Amniotic epithelial cell (primary cell): ENCODE results near the gene TRMT10C.
"Not testable (repeated sequence)": the region's sequence is repeated elsewhere in the genome, so short reads cannot be mapped to it uniquely, and the experiment has no call there.

Experiments used
- DNase-seq: peaks from one replicate; pipeline ENCODE4 v3.0.0-alpha.2; 2010; ENCODE audit warnings: low read depth

TRMT10C gene

DNA sequence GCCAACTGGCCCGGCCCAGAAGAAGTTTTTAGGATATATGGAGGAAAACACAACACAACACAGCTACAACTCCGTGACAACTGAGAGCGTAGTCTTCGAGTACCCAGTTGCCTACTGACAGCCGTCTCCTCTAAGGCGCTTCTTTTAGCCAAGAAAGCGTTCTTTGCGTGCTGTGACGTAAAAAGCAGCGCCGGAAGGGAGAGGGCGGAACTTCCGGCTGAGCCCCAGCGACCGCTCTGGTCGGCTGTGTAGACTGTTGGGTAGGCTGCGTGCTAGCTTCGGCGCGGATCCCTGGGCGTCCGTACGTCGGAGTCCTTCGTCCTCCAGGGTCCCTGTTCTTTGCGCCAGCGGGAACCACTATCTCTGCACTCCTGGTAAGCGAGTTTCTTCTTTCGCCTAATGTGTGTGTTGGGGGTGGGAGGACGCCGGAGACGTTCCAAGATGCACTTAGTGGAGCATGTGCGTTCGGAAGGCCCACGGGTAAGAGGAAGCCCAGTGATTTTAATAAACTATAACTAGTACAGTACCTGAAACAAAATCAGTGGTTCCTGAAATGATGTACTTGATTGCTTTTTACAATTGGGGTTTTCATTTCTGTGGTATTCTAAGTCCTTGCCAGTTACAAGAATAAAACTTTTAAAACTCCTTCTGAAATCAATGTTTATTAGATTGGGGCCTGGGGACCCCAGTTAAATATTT lies at the start of gene TRMT10C:
Gene TRMT10C, plus strand, starts transcription at position 239 of the 699 bp plus-strand sequence. CDS start 2,914 bp downstream, outside the sequence.
- peak; percentile 92 for DNase-seq

DNA sequence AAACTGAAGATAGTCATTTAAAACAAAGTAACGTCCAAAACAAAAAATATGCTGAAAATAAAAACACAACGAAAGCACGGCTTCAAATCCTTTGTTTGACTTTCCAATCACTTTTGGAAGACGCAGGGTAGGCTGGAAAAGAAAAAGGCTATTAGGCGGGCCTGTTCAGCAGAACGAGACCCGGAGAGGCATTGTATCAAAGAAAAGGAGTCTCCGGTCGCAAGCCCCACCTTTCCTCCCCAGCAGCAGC lies 49.3 kb upstream of the TRMT10C start:
- no peak for DNase-seq

DNA sequence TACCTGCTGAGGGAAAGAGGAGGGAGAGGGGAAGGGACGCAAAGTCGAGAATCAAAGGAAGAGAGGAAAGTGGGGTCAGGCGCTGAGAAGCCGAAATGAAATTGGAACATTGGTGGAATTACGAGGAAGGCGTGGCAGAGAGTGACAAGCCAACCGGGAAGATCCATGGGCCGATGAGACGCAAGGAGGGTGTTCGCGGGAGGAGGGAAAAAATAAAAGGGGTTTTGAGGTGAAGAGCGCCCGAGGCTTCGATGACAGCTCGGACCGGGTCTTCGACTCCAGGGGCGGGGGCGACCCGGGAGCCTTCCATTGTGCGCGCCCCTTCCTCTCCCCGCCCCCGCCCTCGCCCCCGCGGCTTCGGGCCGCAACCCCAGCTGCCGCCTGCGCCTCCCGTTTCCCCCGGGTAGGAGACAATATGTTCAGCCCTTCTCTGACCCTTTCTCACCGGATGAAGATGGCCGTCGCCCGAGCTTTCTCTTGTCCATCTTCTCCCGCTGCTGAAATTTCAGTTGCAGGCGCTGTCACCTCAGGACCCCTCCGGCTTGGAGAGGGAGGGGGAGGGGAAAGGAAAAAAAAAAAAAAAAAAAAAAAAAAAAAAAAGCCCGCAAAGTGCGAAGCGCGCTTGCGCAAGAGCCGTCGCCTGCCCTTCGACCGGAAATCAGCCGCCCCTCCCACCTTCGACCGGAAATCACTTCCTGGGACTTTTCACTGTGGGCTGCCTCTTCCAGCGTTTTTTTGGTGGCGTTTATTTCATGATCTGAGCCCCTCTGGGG lies 48.8 kb upstream of the TRMT10C start, which contains the start of gene SENP7:
Gene SENP7, minus strand, starts transcription at position 567 of the 773 bp plus-strand sequence. Its CDS starts 82 bp downstream, at position 485.
- peak; percentile 77 for DNase-seq

DNA sequence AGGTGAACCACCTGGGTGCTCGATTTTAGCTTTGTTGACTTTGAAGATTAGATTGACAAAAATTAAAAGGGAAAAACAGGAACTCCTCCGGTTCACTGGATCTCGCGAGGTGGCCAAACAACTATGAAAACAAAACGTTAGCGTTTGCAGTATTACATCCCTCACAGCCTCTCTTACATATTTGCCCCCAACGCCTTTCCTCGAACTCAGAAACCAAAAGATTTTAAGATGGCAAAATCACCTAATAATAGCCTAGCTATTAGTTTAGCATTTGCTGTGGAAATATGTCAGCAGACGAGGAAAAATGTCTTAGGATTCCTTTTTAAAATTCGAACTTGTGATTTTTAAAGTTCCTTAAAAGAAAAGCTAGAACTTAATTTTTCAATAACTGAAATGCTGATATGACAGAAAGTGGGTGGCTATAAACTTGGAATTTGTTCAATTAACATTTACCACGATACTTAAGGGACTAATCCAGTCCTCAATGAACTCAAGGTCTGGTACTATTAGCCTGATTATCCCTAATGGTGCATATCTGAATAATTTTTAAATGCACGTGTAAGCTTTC lies 48.2 kb upstream of the TRMT10C start:
- DNase-seq, result no peak

DNA sequence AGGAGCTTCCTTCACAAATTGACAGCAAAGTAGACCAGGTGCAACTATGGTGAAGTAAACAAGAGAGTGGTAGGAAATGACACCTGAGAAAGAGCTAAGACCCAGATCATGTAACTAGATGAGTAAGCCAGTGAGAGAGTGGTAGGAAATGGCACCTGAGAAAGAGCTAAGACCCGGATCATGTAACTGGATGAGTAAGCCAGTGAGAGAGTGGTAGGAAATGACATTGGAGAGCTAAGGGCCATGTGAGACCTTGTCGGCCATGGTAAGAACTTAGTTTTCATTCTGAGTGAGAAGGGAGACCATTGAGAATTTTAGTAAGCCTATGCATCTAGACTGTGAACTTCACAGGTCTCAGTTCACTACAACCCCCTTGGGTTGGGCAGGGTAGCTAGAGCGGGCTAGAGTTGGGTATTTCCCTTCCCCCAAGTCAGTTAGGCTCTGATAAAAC lies 43.2 kb upstream of the TRMT10C start:
- DNase-seq, result no peak

DNA sequence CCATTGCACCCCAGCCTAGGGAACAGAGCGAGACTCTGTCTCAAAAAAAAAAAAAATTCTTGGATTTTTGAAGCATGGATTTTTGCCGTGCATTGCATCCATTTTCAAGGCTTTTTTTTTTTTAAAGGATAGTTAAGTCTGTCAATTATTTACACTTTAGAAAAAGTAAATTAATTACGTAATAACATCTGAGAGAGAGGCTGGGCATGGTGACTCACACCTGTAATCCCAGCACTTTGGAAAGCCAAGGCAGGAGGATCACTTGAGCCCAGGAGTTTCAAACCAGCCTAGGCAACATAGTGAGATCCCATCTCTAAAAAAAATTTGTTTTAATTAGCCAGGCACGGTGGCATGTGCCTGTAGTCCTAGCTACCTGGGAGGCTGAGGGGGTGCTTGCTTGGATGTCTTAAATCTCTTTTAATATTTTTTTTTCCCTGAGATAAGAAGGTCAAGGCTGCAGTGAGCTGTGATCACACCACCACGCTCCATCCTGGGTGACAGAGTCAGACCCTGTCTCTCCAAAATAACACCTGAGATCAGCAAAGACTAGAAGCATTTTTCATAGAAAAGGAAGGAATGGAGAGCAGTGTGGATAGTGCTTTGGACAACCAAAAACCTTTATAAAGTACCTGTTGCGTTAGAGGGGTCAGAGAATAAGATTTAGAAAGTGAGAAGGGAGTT lies 41.8 kb upstream of the TRMT10C start:
- no peak for DNase-seq

DNA sequence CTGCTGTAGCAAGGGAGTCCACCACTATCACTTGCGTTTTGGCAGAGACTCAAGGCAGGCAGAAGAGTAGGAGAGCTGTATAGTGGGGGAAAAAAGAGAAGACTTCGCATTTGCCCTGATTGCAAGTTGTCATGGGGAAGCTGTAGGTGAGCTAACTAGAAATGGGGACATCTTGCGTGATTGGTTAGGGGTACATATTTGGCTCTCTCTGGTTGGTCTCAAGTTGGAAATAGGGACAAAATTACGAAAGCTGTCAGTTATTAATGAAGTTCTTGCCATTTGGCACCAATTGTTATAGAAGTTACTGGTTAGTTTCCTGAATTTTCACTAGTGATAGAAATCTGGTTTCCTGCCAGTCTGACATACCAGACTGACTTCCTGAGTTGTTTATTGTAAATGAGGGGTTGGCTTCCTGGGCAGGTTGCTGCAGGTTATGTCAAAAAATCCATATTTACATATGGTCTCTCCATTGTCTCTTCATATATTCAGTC lies 40.4 kb upstream of the TRMT10C start:
- no peak for DNase-seq

DNA sequence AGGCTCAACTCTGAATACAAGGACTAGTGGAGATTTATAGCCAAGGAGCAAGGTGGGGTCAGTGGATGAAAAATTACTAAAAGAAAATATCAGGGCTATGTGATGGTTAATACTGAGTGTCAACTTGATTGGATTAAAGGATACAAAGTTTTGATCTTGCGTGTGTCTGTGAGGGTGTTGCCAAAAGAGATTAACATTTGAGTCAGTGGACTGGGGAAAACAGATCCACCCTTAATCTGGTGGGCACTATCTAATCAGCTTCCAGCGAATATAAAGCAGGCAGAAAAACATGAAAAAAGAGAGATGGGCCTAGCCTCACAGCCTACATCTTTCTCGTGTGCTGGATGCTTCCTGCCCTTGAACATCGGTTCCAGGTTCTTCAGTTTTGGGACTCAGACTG lies 34.2 kb upstream of the TRMT10C start:
- no peak for DNase-seq

DNA sequence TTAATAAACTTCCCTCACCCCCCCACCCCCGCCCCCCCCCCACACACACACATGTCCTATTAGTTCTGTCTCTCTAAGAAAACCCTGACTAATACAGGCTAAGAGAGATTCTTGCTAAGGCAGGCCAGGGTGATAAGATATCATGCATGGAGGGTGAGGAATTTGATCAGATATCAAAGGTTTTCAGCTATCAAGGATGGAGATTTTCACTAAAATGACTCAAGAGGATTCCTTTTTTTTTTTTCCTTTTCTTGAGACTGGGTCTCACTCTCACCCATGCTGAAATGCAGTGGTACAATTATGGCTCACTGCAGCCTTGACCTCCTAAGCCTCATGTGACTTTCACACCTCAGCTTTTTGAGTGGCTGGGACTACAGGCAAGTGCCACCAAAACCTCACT lies 33.8 kb upstream of the TRMT10C start:
- DNase-seq, result no peak

DNA sequence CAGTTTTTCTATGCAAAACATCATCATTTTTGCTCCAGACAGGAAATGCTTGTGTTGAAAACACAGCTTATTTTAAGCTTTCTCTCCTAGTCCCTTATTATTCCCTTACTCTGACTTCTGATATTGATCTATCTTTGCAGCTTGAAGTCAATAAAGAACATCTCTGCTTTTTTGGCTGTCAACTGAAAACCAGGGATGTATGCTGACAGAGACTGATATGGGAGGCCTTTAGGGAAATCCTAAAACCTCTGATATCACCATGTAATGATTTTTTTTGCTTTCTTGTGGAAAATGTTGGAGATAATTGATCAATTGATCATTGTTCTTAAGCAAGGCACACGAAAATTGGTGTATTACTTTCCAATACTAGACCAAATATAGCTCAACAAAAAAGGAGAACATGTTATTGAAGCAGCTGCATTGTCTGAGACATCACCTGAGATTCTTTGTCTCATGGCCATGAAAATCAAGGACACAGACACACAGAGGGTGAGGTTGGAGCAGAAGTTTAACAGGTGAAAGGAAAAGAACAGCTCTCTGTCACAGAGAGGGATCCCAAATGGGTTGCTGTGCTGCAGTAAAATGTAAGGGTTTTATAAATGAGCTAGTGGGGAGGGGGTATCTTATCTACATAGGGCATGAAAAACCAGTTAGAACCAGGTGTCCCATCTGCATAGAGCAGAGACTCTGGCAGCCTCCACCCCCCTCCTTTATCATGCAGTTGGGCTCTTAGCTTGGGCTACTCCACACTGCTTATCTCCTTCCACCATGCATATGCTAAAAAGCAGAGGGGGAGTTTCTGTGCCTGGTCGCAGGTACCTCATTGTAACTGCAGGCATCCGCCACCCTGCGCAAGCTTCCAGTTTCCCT lies 31.6 kb upstream of the TRMT10C start:
- no peak for DNase-seq

DNA sequence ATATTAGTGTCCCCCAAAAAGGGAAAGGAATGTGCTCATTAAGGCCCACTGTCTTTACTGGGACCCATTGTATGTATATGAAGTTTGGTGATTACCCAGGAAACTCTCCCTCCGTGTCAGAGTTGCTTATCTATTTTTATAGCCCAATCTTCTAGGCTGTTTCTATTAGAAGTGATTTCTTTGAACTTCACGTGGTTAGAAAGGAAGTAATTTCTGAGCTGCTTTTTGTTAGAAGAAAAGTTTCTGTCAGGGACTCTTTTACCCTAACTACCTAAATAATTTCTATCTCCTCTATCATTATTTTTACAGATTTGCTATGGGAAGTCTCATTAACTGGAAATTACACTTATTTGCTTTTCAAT lies 31.0 kb upstream of the TRMT10C start:
- no peak for DNase-seq

DNA sequence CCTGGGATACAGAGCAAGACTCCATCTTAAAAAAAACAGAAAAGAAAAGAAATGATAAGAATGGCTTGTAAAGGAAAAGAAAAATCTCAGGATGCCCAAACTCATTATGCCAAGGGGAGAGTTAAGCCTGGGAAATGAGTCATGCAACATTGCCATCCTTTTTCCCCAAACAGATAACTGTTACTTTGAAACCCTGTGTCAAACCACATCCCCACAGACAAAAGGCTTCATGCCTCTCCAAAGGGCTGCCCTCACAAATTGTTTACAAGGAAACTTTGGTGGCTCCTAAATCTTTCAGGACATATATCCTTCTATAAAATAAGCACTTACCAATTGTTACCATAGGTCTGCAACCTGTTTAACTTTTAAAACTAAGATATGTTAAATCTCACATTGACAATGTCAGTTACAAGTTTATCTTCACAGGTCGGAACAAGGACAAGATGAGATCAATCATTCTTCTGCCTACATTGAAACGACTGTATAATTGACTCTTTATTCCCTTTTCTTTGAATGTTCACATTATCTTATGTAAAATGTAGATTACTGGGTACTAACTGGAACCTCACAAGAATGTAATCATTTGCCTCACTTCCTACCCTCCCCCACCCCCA lies 30.1 kb upstream of the TRMT10C start:
- peak; percentile 26 for DNase-seq

DNA sequence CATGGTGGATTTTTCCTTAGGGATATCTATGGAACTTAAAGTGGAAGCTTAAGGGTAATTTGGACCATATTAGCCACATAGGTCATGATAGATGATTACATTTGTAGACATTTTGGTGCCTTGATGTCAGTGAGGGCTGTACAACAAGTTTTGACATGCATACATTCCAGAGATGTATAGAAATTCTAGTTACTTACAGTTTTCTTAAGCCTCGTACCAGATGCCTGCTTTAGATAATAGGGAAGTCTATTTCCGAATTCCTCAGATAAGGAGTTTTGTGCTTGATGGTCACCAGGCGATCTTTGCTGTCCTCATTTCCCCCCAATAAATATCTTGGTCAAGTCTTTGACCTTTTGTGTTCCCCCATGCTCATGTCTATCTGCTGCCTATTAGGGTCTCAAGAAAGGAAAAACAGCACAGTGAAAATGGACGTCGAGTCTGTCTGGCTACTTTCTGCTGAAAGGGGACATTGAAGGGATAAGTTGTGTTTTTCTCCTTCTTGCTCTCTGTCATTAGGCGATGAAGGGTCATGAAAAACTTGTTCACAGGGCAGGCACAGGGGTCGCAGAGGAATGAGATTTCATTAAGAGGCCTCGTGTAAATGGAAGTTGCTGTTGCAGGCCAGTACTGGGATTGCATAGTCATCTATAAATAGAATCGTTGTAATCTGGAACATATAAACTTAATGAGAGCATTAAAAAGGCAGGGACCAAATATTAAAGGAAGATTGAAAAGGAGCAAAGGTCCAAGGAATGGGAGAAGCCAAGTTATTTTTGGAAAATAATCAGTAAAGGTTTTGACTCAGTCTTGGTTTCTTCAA lies 28.7 kb upstream of the TRMT10C start:
- no peak for DNase-seq

DNA sequence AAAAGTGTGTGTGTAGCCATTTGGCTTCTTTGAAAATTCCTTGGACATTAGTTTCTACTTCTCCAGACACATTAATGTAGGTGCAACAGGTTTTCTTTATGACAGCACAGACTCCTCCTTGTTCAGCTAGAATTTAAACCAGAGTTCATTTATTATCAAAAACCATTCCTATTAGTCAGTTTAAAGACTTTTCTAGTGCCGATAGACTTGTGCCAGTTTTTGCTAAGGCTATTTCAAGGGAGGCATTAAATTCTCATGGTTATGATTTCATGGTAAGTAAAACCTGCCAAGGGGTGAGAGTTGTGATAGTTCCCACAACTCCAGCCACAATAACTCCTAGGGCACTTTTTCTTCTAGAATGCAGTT lies 28.1 kb upstream of the TRMT10C start:
- peak; percentile 31 for DNase-seq

DNA sequence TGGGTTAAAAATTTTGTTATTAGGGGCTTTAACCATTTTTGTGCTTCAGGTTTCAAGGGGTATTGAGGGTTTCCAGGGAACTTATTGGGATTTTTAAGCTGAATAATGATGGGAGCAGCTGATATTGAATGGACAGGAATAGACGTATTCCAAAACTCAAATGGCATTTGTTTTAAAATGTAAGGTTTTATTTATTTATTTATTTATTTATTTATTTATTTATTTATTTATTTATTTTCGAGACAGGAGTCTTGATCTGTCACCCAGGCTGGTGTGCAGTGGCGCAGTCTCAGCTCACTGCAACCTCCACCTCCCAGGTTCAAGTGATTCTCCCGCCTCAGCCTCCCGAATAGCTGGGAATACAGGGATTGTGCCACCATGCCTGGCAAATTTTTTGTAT lies 26.4 kb upstream of the TRMT10C start:
- no peak for DNase-seq

DNA sequence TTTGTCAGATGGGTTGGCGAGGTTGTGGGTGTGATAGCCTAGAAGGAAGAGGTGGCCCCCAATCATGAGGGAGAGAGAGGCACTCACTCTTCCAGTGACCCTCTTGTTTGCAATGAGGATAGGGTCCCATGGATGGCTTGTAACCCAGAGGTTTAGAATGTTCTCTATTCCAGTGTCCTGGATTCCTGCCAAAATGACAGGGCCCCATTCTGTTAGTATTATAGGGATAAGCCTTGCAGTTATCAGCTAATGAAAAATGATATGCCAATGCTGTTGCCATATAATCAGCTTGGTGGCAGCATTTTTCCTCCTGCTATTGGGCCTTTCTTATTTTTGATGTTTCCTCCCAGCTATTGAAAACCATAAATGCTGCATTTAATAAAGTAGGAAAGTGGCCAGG lies 25.4 kb upstream of the TRMT10C start:
- DNase-seq, result no peak

DNA sequence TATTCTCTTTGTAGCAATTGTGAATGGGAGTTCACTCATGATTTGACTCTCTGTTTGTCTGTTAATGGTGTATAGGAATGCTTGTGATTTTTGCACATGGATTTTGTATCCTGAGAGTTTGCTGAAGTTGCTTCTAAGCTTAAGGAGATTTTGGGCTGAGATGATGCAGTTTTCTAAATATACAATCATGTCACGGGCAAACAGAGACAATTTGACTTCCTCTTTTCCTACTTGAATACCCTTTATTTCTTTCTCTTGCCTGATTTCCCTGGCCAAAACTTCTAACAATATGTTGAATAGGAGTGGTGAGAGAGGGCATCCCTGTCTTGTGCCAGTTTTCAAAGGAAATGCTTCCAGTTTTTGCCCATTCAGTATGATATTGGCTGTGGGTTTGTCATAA lies 24.7 kb upstream of the TRMT10C start:
- not testable (repeated sequence) for DNase-seq

DNA sequence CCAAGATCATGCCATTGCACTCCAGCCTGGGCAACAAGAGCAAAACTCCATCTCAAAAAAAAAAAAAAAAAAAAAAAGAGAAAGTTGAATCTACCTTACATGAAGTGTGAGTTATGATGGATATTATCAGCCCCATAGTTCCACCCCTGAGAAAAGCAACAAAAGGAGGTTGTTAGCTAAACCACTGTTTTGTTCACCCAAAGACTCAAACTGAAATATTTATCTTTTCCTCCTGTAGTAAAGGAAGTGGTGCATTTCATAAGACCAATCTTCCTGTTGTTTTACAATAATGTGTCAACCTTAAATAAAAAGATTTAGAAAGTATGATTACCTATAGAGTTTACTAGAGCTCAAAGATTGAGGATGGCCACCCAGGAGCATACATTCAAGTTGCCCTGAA lies 18.7 kb upstream of the TRMT10C start:
- no peak for DNase-seq

DNA sequence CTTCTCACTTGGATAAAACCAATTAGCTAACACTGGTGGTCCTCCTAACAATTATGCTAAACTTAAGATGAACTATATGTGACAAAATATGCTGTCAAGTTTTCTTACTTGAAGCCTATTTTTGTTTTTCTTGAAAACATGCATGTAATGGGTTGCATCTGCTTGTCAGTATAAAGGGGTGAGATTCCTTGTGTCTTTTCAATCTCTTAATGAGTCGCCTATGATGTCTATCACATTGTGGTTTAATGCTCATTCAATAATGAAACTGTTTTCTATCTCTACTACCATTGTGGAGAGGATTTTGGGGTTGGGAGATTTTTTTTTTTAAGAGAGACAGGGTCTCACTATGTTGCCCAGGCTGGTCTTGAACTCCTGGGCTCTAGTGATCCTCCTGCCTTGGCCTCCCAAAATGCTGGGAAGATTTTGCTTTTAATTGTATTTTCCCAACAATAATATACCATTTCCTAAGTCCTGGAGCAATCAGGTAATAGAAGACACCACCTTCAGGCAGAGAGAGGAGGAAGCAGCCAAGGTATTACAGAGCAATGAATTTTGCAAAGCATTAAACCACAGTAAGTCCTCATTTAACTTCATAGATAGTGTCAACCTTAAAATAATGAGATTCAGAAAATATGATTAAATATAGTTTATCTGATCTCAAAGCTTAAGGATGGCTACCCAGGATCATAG lies 17.4 kb upstream of the TRMT10C start:
- no peak for DNase-seq
